Stimulated activated CD4-positive, alpha-beta T cell treated with anti-CD3 and anti-CD28 coated beads, Interleukin-1b, Interleukin-23, amount 100 ng/mL, for 48 hours (primary cell): Measurements from ENCODE around the gene TJP1.
"Not testable (repeated sequence)": the region's sequence is repeated elsewhere in the genome, so short reads cannot be mapped to it uniquely, and the experiment has no call there.

Source experiments
- DNase-seq: peaks from one replicate; pipeline ENCODE4 v3.0.0-alpha.2; 2020

TJP1 gene

DNA sequence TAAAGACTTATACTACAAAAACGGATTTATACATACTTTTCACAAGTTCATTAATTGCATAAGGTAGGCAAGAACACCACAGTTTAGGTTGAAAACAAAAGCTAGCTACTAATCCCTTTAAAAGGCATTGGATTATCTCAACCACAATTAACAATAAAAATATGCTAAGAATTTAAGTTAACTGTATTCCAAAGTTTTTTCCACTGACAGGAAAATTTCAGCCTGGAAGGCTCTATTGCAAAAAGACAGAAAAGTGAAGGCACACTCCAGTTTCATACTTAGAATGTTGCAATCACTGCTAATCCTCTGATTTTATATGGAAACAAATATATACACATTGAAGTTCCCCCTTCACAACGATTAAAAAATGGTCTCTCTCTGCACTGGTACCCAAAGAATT is 71.5 kb downstream of the TJP1 start:
- no peak for DNase-seq

DNA sequence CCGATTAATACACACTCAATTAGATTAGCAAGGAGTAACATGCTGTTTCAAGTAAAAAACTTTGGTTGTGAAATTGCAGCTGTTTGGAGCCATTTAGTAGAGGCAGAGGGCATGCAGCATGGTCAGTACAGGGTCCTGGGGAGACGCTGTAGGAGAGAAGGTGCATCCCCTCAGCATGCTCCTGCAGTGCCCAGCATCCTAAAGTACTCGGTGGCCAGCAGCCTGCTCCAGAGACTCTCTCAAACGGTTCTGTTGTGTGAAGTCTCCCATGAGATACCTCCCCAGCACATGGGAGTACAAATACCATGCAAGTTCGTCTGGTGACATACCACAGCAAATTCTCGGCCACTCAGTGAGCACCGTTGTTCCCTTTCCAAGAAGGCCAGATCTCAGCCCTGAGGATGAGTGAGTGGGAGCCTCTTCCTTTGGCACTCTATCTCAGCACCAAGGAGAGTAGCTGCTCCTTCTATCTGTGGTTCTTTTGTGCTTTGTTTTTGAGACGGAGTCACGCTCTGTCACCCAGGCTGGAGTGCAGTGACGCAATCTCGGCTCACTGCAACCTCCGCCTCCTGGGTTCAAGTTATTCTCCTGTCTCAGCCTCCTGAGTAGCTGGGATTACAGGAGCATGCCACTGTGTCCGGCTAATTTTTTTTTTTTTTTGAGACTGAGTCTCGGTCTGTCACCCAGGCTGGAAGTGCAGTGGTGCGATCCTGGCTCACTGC is 72.7 kb downstream of the TJP1 start:
- DNase-seq, result no peak

DNA sequence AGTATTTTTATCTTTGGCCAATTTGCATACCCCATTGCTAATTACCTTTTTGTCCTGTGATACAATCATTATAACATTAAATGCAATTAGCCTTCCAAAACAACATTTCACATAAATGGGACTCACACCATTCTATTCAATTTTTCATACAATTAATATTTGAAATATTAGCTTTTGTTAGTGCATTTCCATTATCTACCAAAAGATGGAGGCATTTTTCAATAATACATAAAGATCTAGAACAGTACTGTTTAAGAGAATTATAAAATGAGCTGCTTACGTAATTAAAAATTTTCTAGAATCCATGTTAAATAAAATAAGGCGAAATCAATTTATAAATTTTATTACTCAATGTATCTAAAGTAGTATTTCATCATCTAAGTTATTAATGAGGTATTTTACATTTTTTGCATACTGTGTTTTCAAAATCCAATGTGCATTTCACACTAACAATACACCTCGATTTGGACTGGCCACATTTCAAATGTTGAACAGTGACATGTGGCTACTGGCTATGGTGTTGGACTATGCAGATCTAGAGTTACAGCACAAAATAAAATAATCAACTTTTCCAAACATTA is 74.3 kb downstream of the TJP1 start:
- DNase-seq, result no peak

DNA sequence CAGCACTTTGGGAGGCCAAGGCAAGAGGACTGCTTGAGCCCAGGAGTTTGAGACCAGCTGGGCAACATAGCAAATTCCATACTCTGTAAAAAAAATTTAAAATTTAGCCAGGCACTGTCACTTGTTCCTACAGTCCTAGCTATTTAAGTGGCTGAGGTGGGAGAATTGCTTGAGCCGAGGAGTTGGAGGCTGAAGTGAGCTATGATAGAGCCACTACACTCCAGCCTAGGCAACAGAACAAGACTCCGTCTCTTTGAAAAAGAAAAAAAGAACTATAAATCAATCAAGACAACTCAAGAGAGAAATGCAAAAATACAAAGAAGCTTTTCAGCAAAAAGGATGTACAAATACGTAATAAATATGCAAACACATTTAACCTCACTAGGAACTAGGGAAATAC is 78.8 kb downstream of the TJP1 start:
- DNase-seq, result no peak

DNA sequence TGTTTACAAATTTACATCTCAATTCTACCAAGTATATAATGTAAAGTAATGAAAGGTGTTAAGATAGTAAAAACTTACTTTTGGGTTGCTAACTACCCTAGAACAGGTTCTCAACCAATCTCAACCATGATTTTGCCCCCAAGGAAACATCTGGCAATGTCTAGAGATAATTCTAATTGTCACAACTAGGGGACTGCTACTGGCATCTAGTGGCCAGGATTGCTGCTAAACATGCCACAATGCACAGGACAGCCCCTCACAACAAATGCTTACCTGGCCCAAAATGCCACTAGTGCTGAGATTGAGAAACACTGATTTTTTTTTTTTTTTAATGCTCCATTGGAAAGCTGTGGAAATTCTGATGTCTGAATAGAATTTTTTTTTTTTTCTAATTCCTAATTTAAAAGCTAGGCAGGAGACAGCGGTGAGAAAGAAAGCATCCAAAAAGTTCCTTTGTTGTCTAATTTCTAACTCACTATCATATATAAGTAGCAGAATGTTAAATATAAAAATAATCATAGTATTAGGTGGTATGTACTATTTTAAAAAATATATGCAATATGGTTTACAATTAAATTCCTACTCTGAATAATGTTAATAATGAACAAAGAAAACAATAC is 81.5 kb downstream of the TJP1 start:
- no peak for DNase-seq

DNA sequence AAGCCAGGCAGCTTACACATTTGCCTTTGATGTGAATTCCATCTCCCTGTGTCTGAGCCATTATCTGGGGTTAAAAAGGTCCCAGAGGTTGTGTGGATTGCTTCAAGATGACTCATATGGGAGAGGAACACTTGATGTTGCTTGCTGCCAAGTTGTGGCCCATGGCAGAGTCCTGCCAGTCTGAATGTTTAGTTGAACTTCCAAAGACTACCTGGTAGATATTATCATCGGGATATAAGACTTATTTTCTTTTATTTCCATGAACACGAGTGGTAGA is 85.6 kb downstream of the TJP1 start:
- no peak for DNase-seq

DNA sequence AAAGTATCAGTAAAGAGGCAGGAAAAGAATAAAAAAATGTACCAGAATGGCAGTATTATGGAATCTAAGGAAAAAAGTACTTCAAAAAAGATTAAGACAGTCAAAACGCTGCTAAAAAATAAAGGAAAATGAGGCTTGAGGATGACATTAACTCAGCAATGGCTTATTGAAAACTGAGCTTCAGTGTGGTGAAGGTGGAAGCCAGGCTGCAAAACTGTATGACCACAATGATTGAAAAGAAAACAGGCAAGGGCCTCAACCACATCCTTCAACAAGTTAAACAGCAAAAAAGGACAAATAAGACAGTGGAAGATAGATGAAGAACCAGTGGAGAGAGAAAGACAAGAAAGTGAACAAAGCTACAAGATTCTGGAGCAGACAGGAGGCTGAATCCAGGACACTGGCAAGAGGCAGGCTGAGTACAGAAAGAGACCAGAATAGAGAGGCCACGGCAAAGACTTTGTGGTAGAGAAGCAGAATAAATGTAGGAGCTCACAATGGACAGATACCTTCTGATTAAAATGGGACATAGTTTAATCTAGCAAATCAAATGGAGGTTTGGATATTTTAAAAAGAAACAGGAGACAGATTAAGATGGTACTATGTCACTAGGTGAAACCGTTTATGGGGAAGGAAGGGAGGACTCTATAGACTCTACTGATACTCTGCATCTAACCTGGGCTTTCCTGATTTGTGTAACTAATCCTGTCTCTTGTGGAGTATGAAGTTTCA is 86.1 kb downstream of the TJP1 start:
- no peak for DNase-seq

DNA sequence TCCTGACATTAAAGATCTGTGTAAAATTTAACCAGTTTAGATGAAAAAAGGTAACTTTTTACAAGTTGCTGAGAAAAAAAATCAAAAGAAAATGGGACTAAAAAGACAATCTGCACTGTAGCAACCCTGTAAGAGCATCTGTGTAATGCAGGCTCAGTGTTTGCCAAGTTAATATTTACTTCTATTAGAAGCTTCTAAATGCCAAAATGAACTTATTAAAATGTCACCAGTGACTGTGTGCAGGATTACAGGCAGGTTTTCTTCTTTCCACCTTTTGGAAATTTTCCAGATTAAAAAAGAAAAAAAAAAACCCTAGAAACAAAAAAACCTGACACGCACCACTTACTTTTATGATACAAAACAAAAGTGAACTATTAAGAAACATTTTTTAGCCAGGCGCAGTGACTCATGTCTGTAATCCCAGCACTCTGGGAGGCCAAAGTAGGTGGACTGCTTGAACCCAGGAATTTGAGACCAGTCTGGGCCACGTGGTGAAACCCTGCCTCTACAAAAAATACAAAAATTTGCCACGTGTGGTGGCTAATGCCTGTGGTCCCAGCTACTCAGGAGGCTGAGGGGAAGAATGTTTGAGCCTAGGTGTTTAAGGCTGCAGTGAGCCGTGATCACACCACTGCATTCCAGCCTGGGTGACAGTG is 87.2 kb downstream of the TJP1 start:
- no peak for DNase-seq

DNA sequence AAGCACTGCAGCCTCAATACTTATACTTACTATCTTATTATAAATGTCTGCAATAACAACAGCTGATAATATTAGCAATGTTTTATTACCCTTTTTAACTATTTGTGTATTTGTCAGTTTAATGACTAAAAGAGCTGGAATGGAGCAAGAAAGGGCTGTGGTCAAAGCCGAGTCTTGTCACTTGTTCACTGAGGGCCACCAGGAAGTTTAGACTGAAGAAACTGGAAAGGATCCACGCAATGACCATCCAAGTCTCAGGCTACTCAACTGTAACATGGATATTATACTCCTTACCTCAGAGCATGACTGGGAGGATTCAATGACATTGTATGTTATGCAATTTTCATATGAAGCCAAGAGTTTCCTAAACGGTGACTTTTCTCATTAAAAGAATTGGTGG is 90.4 kb downstream of the TJP1 start:
- no peak for DNase-seq

DNA sequence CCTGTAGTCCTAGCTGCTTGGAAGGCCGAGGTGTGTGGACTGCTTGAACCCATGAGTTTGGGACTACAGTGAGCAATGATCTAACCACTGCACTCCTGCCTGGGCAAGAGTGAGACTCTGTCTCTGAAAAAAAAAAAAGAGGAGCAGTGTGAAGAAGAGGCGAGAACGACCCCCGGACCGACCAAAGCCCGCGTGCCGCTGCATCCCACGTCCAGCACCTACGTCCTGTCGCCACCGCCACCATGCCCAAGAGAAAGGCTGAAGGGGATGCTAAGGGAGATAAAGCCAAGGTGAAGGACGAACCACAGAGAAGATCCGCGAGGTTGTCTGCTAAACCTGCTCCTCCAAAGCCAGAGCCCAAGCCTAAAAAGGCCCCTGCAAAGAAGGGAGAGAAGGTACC is 91.8 kb downstream of the TJP1 start:
- not testable (repeated sequence) for DNase-seq

DNA sequence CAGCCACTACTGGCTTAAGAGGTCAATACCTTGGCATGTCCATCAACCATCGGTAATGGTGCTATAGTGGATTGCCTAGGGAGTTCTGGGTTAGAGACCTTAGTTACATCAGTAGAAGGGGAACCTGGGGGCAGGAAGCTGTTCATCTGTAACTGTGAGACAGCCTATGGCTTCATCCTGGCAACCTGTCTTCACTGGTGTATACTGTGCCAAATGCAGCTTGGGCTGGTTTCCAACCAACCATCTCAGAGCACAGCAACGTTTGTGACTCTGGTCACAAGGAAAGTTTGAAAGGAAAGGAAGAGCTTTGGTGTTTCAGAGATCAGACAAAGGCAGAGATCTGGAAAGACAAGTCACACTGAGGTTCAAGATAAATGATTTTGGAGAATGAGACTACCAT is 93.8 kb downstream of the TJP1 start:
- no peak for DNase-seq

DNA sequence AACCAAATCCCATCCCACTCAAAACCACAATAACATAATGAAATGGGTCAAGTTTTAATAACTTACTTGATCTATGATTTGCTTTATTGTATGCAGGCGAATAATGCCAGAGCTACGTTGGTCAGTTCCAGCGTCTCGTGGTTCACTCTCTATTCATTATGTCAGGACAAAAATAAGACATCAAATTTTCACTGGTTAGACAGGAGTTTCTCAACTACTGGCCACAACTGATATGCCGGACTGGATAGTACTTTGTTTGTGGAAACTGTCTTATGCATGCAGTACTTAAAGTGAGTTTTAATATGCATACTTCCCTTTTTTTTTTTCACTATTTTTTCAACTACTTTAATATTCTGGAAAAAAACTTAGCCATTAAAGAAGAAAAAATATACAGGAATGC is 94.4 kb downstream of the TJP1 start:
- DNase-seq, result no peak

DNA sequence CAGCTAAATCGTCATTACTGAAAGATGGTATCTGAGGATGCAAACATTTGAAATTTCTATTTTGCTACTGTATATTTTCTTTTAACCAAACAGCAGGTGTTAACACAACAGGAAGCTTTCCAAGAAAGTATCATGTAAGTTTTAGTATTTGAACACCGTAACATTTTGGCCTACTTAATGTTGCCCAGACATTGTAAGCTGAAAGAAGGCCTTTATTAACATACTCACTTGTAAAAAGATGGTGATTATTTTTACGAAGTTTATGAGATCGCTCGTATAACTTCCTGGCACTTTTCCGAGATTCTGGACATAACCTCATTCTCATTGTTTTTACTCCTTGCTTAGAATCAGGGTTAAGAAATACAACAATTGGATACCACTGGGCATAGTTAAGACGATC is 95.7 kb downstream of the TJP1 start:
- DNase-seq, result no peak

DNA sequence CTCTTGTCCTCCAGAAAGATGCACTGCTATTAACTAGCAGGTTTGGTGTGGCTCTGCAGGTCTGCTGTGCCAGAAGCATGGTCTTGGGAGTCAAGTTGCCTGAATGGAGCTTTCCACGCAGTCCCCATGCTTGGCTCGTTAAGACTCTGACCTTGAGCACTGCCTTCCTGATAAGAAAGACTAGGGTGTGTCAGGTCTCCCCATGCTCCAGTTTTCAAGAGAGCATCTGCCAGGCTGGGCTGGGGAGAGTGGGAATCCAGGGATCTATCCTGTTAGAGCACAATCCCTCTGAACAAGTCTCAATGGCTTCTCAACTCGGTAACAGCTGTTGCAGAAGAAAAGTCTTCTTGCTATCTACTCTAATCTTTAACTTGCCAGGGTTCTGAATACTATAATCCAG is 98.2 kb downstream of the TJP1 start:
- no peak for DNase-seq

DNA sequence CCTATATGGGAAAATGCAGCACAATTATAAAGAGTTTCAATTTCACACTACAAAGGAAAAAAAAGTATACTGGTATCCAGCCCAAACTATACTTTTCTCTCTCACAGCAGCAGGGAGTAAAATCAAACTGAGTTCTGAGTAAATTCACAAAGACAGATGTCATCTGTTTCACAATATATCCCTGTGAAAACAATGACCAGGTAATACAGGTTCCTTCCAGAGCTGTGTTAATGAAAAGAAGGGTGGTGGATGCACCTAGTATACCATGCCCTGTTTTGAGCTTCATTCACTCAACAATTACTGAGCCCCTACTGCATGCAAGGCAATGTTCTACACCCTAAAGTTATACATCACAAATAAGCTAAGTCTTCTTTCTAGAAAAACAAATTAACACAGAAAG is 108.5 kb downstream of the TJP1 start:
- DNase-seq, result no peak

DNA sequence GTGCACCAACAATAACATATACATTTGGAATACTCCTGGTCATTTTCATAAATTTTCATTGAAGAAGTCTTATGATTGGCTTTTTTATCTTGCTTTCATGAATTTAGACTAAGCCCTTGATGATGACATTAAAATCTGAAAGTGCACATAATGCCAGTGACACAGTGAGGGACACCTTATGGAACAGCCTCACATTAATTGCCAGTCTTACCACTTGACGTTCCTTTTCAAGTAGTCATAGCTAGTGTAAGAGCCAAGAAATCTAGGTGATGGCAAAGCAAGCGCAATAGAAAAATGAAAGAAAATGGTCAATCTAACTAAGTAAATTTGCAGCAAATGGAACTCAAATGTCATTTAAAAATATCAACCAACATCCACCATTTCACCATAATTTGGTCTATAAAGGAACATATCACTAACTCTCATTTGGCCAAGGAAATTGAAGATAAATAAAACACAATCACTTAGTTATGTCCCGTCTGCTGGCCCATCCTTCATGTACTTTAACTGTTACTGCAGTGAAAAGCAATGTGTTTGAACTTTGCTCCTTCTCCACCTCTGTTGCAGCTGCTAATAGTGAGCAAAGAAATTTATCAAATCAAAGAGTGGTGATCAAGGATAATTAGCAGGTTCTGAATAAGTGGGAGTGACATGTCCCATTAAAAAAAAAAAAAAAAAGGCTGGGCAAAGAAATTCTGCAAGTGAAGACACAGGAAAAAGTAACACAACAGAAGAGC is 110.0 kb downstream of the TJP1 start:
- DNase-seq, result no peak

DNA sequence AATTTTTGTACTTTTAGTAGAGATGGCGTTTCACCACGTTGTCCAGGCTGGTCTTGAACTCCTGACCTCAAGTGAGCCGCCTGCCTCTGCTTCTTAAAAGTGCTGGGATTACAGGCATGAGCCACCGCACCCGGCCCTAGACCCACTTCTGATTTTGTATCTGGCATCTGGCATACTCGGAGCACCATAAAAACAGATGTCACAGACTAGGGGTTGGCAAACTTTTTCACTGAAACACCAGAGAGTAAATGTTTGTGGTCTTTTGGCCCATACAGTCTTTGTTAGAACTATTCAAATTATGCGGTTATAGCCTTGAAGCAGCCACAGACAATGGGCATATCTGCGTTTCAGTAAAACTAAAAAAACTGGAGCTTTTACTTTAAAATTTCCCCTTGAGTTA is 110.7 kb downstream of the TJP1 start:
- DNase-seq, result no peak

DNA sequence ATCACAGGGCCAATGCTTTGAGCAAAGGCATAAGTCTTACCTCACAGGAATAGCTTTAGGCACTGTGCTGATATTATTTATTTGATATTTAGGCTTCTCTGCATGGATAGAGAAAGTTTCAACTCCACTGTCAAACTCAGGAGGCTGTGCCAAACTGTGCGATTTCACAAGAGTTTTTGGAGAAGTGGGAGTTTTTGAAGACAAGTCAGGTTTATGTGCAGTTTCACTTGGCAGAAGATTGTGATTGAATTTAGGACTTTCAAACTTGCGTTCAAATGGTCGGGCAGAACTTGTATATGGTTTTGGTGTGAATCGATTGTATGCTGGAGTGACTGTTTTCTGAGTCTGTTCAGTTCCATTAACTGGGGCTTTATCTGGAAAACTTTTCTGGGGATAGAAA is 113.7 kb downstream of the TJP1 start:
- no peak for DNase-seq

DNA sequence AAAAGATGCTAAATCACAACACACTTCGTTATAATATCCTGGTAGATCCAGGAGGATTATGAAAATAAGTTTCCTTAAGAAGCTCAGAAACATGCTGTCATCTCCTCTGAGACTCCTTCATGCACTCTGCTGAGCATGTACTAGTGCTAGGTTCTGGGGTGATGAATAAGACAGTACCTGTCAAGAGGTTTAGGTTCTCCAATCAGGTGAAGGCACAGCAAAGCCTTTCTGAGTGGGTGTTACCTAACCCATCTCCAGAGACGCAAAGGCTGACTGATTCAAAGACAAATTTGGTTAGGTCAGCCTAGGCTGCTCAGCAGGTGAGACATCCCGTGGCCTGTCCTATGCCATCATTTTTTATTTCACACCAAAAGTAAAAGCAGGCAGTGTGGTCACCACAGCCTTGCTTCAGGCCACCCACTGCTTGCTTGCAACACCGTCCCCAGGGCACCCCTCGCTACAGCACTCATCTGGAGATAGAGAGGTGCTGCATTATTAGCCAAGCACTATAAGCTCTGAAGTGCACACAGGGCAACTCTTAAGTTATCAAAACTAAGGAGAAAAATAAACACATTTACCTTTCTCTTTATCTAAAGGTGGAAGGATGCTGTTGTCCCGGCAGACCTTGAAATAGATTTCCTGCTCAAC is 117.2 kb downstream of the TJP1 start:
- DNase-seq, result no peak

DNA sequence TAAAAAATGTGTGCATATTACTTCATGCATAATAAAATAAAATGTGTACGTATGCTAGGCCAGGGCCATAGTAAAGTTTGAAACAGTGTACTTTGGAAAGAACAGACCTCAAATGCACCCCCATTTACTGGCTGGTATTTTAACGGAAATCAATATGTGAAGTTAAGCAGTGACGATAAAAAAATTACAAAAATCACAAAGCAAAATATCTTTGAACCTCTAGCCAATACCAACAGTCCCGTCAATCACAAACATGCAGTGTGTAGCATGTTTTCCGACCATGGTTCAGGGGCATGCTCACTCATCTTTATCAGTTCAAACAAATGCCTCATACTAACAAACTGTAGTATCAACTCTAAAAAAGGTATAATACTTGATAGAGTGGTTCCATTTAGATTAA is 121.1 kb downstream of the TJP1 start:
- no peak for DNase-seq

DNA sequence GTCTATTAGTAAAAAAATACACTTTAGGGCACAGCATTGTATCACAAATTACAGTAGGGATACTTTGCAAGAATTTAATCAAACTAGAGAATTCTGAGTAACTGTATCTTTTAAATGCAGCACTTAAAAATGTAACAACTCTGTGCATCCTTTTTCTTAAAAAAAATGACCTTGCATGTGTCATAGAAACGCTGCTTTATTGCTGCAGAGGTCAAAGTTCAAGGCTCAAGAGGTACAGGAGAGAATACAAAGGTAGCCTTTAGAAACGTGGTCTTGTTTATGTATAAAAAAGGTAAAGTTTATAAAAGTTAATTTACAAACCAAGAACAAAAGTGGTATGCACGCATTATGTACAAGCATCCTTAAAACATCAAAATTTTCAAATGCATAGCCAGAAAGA is 122.0 kb downstream of the TJP1 start:
- DNase-seq, result no peak

DNA sequence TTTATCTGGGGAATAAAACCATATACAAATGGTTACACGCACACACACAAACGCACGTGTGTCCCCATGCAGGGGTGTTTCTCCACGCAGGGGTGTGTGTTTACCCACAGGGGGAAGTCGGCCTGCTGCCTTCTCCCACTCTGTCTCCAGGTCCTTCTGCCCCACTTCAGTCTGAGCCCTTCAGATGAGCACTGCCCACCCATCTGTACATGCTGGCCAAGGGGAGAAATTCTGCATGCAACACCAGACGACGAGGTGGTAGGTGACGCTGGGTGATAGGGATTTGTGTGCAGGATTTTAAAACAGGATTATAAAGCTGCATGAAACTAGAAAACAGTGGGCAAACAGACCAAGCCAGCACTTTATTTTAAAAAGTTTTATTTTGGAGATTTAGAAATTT is 122.5 kb downstream of the TJP1 start:
- DNase-seq, result no peak
